GM12864 (cell line): ENCODE measurements around the gene ARRDC4.

Experiments used
- DNase-seq: peaks from one replicate; pipeline ENCODE4 v3.0.0-alpha.2; 2011; ENCODE audit warnings: low read depth
- H3K4me3 ChIP-seq: 2 replicates; pipeline ENCODE4 v1.5.1; 2011; ENCODE audit warnings: mild to moderate bottlenecking, low read depth, low read length, control low read depth
- CTCF ChIP-seq: IDR thresholded peaks from 2 replicates; pipeline ENCODE4 v1.5.1; 2011; ENCODE audit warnings: low read depth, mild to moderate bottlenecking, moderate library complexity, low read length, control low read depth, inconsistent platforms; ENCODE audit errors: missing control alignments

ARRDC4 gene

GRCh38 chr15:97966246-97966645 lies 5.7 kb downstream of the ARRDC4 start:
- TF ChIP-seq CTCF: no peak
- no peak overlapping the region for H3K4me3 ChIP-seq
- no peak for DNase-seq

- TF ChIP-seq CTCF: no peak
- H3K4me3 ChIP-seq: no peak overlapping the region
- no peak for DNase-seq
Measured at GRCh38 chr15:97966924-97967620, 6.6 kb downstream of the ARRDC4 start.

GRCh38 chr15:97967881-97968280 lies 7.4 kb downstream of the ARRDC4 start:
- no peak for TF ChIP-seq CTCF
- DNase-seq: no peak
- H3K4me3 ChIP-seq: no peak overlapping the region

- H3K4me3 ChIP-seq: no peak overlapping the region
- DNase-seq: no peak
- no peak for TF ChIP-seq CTCF
Measured at GRCh38 chr15:97968380-97968779, 7.9 kb downstream of the ARRDC4 start.

GRCh38 chr15:97972366-97972765 lies 11.9 kb downstream of the ARRDC4 start:
- no peak for TF ChIP-seq CTCF
- no peak overlapping the region for H3K4me3 ChIP-seq
- DNase-seq: no peak

GRCh38 chr15:97976129-97976528 lies 15.6 kb downstream of the ARRDC4 start:
- DNase-seq: no peak
- H3K4me3 ChIP-seq: no peak overlapping the region
- no peak for TF ChIP-seq CTCF
